AG04449 (cell line): ENCODE results near the gene AMPD1.

Source experiments
- CTCF ChIA-PET: fragments of 350-600 bp; formaldehyde crosslinking; extraction: SDS; loops from one replicate; lab custom pipeline; 2021; ENCODE audit warnings: antibody characterized with exemption; lab: Yijun Ruan, JAX
- POLR2A ChIA-PET: fragments of 400-600, 350-600 bp; formaldehyde crosslinking; extraction: SDS; loops from one replicate; lab custom pipeline; 2020; ENCODE audit warnings: antibody characterized with exemption, inconsistent platforms; lab: Yijun Ruan, JAX
- DNase-seq: peaks from one replicate; pipeline ENCODE4 v3.0.0-alpha.2; 2010; ENCODE audit warnings: low read depth, low spot score
- H3K4me3 ChIP-seq: 2 replicates; pipeline ENCODE4 v1.5.1; 2011; ENCODE audit warnings: low read depth, mild to moderate bottlenecking, control low read depth, low read length
- CTCF ChIP-seq: IDR thresholded peaks from one replicate; pipeline ENCODE4 v1.5.1; 2011; ENCODE audit warnings: mild to moderate bottlenecking, moderate library complexity, low read length, control low read depth, inconsistent platforms; ENCODE audit not compliant: insufficient read depth; ENCODE audit errors: missing control alignments

AMPD1 gene

GRCh38 chr1:114696810-114697209 is 1.5 kb upstream of the AMPD1 start:
- CTCF ChIA-PET, result no interaction called here
- POLR2A ChIA-PET, result no interaction called here
- no peak for DNase-seq
- no peak for TF ChIP-seq CTCF
- H3K4me3 ChIP-seq, result no peak overlapping the region

- DNase-seq, result no peak
- ChIA-PET POLR2A (no interaction called here), CTCF (interaction anchor here (0.6 to 1.7 kb wide), 4 partner anchors 11 to 814 kb away, joined by 3 to 8 read pairs (median 3); no protein-coding TSS in a partner anchor)
- TF ChIP-seq CTCF, result no peak
- no peak overlapping the region for H3K4me3 ChIP-seq
These were observed 621 bp downstream of the AMPD1 start for GRCh38 chr1:114694540-114695310.

- no peak for TF ChIP-seq CTCF
- POLR2A ChIA-PET, result no interaction called here
- no peak overlapping the region for H3K4me3 ChIP-seq
- DNase-seq, result no peak
- CTCF ChIA-PET, result interaction anchor here (0.8 to 1.3 kb wide), 3 partner anchors 11 to 21 kb away, joined by 4 read pairs; no protein-coding TSS in a partner anchor
These were observed 2.4 kb downstream of the AMPD1 start for GRCh38 chr1:114692947-114693346.

- ChIA-PET POLR2A (no interaction called here), CTCF (no interaction called here)
- DNase-seq, result no peak
- no peak for TF ChIP-seq CTCF
- no peak overlapping the region for H3K4me3 ChIP-seq
These were observed 4.3 kb downstream of the AMPD1 start for GRCh38 chr1:114691061-114691460.

- H3K4me3 ChIP-seq, result no peak overlapping the region
- no peak for TF ChIP-seq CTCF
- POLR2A ChIA-PET, result no interaction called here
- CTCF ChIA-PET, result no interaction called here
- no peak for DNase-seq
These were observed 5.2 kb downstream of the AMPD1 start for GRCh38 chr1:114690148-114690547.

- ChIA-PET POLR2A (no interaction called here), CTCF (no interaction called here)
- no peak overlapping the region for H3K4me3 ChIP-seq
- no peak for DNase-seq
- TF ChIP-seq CTCF, result no peak
These were observed 6.8 kb downstream of the AMPD1 start for GRCh38 chr1:114688526-114688925.
